CD4-positive, alpha-beta T cell treated with Interleukin-1 beta for 1 hour (primary cell): ENCODE results near the gene CFAP58.
A peak's percentile ranks its signal among the peaks of the same experiment; 100 is the strongest.

Experiments
- DNase-seq, 2 donors: peaks; one replicate each; pipeline ENCODE4 v3.0.0-alpha.2; 2020 to 2022

Gene CFAP58

DNA sequence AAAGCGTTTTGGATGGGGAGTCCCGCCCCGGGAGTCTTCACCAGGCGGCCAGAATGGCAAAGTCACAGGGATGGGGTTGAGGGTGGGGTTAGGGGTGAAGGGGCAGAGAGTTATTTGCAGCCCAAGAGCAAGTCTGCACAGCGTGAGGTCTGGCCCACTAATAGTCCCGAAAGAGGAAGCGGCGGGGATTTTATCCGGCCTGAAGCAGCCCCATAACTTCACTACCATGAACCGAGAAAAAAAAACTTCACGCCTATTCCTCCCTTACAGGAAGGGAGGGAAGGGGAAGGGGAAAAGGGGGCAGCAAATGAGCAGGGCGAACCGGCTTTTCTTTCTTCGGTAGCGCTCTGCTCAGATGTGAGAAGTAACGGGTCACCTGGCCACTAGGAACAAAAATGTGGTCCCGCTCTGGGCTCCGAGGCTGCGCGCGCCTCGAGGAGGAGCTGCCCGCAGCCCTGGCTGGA is 16.1 kb upstream of the CFAP58 start:
- DNase-seq = peak in 1 of 2 donors; percentile 66

DNA sequence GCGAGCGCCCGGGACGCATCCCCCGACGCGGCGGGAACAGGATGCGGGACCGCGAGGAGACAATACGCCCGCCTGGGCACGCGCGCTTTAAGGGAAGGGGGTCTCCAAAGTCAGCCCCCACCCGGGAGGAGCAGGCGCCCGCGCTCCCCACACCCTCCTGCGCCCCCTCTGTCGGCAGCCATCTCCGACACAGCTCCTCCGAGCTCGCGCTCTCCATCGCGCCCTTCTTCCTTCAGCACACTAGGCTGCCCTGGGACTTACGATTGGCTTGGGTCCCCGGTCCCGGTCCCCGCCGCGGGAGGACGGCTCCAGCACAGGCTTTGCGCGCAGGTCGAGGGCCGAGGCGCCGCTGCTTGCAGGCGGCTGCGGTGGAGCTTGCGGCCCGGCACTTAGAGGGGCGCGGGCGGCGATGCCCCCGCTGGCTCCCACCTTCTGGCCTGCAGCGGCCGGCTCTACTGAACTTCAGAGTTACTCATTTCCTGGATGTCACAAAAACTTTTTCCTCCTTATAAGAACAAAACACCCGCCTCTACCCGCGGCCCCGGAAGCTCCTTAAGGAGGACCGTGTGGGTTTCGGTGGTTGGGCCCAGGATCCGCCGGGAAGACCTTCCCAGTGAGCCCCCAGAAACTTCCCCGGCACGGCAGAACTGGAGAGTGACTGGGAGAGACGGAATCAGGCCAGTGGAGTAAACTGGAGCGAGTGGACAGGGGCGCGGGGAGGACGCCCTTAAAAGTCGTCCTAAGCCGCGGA is 15.5 kb upstream of the CFAP58 start, which contains the start of gene ITPRIP:
TSS of gene ITPRIP (minus strand) at position 481 of the 751 bp plus-strand sequence. CDS start 22,414 bp downstream, outside the sequence.
- DNase-seq = peak; percentile 73 to 76

DNA sequence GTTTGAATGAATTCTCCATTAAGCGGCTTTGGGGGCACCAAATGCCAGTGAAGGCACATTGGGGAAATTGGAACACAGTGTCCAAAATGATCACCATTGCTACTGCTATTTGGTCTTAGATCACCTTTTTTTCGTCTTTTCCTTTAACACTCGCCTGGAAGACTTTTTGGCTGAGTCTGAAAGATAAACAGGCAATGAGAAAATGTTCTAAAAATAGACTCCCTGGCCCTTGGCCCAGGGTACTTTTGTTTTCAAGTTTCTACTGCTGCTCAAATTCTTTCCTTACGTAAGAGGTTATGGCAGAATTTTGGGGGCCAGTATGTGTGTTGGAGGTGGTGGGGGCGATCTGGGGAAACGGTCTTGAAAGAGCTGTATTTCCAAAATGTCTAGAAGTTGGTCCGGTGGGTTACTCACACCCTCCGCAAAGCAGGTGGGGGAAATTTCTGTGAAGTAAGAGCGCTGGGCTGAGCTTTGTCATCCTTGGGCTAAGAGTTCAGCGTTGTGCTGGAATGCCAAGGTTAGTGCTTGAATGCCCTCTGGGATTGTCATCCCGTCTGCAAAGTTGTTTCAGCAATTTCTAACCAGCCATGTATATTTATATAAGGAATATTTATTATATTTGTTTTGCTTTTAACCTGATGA is 14.0 kb upstream of the CFAP58 start:
- DNase-seq = no peak

DNA sequence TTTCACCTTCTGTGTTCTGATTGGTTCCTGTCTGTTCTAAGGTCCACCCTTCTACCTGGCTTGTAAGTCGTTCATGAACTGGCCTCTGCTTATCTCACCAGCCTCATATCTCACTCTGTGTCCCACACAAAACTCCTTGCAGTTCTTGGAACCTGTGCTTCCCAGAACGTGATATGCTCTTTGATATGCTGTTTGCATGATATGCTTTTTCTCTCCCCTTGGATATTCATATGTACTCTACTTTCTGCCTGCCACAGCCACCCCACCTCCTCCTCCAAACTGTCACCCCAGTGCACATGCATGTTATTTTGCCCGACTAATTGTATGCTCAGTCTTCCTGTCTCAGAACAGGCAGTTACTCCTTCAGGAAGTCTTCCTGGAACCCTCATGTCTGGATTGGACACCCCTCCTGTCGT is 13.5 kb upstream of the CFAP58 start:
- DNase-seq = no peak

DNA sequence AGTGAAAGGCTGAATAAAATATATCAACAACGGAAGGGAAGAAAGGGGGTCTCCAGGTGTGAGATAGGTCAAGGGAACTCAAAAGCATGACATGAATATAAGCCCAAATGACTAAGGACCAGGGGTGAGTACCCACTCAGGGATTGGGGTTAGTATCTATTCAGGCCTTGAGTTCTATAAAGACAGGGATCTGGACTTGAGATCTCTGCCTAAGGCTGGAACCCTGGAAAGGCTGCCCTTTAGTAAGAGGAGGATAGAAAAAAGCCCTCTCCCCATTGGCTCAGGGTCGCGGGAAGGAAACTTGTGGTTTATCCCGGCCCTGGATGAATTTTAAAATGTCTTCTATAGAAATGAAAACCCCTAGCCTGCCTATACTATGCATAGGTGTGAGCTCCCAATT is 13.0 kb upstream of the CFAP58 start:
- no peak for DNase-seq

DNA sequence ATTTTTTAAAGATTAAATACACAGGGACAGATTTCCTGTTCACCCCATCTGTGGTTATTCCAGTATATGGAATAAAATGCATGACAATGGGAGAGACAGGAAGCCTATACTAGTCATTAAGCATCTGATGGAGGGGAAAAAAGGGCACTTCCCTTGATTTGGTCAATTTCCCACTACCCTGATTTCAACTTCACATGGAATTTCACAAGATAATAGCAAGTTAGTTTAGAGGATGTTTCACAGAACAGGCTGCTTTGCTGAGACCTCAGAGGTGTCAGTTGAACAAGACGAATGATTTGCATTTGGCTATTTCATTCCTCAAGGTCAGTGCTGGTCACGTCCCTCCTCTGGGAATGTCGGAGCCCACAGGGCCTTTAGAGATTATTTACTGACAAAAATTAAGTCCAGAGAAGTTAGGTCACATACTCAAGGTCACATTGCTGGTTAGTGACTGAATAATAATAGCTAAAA is 10.7 kb upstream of the CFAP58 start:
- no peak for DNase-seq

DNA sequence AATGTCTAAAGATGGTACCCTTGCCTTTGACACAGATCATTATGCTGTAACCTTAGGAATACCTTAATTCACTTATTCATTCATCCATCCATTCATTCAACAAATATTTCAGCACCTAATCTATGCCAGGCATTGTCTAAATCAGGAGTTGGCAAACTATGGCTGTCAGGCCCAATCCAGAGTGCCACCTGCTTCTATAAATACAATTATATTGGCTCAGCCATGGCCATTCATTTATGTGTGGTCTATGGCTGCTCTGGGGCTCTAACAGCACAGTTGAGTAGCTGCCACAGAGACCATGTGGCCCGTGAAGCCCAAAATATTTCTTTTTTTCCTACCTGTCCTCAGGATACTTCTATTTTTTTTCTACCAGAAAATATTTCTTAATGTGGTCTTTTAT is 9.4 kb upstream of the CFAP58 start:
- DNase-seq = no peak

DNA sequence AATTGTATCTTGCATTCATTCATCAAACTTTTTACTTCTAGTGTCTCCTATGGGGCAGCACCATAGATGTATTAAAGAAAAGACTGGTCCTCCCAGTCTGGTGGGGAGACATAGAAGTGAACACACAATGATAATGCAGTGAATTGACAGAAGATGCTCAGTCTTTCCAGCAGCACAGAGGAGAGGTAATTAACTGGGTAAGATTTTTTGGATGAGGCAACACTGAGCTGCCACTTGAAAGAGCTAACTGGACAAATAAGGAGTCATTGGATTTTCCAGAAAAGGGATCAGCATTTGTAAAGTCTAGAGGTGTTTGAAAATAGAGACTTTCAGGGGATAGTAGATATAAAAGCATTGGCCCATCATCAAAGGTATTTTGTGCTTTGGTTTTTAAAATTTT is 8.1 kb upstream of the CFAP58 start:
- DNase-seq = no peak

DNA sequence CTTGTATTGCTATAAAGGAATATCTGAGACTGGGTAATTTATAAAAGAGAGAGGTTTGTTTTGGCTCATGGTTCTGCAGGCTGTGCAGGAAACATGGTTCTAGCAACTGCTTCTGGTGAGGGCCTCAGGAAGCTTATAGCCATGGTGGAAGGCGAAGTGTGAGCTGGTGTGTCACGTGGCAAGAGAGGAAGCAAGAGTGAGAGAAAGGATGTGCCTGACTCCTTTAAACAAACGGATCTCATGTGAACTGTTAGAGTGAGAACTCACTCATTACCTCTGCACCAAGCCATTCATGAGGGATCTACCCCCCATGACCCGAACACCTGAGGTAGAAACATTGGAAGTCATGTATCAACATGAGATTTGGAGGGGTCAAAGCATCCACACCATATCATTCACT is 7.7 kb upstream of the CFAP58 start:
- no peak for DNase-seq

DNA sequence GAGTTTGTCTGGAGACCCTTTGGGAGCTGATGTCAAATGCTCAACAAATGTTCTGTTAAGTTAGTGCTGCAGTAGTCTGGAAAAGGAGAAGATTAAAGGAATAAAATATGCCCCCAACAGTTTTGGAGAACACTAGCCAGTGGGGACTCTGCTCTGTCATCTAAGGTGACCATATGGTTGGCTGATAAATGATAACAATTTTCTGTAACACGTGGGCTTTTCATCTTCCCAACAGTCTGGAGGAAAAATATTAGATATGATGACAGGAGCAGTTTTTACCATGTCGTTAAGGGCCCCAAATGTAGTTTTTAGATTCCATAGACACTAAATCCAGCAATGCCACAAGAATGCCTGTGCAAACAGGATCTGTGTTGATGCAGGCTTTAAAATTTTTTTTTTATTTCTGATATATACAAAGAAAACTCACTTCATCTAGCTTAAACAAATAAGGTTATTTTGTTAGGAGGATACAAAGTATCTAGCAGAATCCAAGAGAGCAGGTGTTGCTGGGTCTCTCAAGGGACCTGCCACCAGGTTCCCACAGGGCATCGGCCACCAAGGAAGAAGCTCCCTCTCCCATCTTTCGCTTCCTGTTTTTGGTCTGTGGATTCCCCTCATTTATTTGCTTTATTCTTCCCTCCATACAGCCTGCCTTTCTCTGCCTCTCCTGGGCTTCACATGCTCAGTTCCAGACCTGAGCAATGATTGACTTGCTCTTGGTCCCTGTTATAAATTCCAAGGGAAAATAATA is 6.2 kb upstream of the CFAP58 start:
- DNase-seq = no peak

DNA sequence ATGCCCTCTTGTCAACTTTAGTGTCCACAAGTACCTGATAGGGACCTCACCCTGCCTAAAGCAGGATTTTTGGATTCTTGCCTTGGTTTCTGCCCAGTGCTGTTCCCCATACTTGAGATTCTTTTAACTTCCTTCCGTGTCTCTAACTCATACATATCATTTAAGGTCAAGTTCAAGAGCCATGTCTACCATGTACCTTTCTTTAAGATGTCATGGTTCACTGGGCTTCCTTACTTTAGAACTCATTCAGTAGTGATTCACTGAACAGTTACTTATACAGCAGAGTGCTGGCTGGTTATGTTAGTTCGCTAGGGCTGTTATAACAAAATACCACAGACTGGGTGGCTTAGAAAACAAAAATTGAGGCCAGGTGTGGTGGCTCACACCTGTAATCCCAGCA is 5.0 kb upstream of the CFAP58 start:
- no peak for DNase-seq

DNA sequence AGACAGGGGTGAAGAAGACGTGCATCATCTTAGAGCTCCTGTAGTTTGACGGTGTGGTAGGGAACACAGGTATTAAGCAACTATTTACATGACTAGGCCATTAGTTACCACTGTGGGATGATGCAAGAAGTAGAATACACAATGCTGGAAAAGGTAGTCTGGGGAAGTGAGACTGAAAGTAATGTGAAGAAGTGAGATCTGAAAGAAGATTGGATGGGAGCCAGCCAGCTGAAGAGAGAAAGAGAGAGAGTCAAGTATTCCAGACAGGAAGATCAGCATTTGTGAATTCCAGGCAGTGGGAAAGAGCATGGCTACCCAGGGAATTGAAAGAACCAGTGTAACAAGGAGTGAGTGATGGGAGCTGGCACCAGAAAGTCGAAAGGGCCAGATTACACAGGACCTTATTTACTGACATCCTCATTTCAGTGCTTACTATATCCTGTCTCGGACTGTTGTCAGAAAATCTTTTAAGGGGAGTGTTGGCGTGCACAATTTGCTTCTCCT is 4.0 kb upstream of the CFAP58 start:
- peak in 1 of 2 donors; percentile 28 for DNase-seq

DNA sequence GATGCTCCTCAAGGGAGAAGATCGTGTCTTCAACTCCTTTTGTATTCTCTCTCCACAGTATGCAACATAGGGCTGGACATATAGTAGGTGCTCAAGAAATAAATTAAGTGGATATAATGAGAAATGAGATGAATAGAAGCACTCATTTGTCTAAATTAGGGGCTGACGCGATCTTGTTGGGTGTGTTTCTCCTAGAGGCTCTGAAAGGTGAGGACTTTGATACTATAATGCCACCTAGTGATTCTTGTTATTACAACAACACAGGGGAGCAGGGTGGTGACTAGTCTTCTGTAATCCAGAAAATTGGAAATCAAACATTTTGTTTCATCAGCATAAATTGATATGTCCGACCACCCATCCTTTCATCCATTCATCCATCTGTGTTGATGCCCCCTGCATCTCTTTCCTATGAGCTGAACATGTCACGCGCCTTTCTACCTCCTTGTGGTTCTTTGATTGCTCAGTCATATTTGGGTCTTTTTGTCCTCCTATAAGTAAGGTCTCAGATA is 3.5 kb upstream of the CFAP58 start:
- DNase-seq = peak; percentile 45 to 77

DNA sequence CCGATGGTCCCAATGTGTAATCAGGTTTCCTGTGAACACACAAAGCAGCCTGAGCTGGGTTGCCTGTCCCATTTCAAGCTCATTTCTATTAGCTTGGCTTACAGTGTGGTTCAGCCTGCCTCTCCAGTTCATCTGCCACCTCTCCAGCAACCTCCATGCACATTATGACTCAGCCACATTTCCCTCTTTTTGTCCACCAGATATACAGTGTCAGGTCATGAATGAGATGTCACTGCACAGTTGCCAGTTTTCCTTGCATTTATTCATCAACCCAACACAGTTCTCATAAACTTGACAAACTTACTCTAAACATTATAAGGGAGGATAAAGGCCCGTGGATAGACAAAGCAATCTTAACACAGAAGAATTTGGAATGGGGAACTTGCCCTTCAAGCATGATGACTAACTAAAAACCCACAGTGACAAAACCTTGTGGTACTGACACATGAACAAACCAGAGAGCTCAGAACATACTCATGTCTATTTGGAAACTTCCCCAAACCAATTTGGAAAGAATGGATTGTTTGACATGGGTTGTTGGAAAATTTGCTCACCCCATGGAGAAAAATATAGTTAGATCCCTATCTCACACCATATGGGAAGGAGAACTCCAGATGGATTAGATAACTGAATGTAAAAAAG is 2.5 kb upstream of the CFAP58 start:
- DNase-seq = peak in 1 of 2 donors; percentile 19

DNA sequence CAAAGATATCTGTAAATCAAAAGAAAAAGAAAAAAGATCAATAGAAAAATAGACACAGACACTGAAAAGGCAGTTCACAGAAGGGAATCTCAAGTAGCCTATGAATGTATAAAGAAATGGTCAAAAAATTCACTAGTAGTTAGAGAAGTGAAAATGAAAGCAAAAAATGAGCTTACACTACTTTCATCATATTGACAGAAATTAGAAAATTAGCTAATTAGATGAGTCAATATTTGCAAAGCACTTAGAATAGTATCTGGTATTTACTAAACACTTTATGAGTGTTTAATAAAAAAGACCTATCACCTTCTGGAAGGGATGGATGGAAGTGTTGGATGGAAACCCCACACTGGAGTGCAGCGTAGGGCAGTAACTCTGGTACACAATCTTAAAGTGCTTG is 1.7 kb upstream of the CFAP58 start:
- DNase-seq = no peak

DNA sequence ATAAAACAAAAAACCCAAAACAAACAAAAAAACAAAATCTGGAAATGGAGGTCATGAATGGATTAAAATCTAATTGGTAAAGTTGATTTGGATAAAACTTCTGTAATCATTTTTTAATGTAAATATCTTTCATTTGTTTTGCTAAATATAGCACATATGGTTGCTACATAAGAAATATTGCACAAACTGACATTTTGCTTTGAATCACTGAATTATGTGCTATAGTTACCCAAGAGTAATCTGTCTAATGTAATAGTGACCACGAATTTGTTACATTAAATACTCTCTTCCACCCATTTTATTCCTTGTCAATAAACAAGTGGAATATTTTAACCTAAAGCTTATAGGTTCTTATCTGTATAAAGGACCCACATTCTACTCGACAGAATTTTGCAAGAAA is 6.2 kb downstream of the CFAP58 start:
- no peak for DNase-seq

DNA sequence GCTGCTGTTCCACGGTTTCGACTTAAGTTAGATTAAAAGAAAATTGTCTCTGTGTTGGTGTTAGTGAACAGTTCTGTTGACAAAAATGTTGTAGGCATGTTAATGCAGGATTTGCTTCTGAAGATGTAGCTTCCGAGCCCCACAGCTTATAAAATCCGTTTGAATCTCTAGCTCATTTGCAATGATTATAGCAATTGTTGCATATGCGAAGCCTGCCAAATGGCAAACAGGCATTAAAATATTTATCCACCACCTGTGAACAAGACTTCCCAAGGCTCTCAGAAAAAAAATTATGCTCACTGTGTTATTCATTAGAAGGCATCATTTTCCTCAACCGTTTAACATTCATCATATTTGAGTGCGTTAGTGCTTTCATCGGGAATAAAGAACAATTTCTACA is 14.3 kb downstream of the CFAP58 start:
- DNase-seq = no peak

DNA sequence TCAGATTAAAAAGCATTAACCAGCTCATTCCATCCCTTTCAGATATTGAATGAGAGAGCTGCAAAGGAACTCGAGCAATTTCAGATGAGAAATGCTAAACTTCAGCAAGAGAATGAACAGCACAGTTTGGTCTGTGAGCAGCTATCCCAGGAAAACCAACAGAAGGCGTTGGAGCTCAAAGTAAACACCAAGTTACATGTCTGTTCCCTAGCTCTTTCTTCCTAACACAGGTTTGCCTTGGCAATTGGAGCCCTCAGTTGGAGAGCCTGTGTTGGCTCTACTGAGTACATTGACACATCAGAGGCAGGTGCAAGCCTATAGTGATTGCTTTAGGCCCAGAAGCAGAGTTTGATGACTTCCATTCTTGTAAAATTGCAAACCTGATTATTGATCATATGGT is 14.7 kb downstream of the CFAP58 start:
- DNase-seq = no peak

DNA sequence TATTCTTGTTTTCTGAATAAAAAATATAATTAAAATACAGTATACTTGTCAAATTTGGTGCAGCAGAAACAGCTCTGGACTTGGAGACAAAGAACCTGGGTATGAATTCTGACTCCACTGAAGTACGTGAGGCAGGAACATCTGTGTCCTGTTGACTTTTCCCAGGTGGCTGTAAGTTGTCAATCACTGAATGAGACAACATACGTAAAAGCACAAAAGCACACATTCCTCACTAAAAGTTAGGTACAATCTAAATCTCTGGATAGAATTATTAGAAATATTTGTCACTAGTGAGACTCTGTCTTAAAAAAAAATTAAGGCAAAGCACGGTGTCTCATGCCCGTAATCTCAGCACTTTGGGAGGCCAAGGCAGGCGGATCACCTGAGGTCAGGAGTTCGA is 18.1 kb downstream of the CFAP58 start:
- no peak for DNase-seq

DNA sequence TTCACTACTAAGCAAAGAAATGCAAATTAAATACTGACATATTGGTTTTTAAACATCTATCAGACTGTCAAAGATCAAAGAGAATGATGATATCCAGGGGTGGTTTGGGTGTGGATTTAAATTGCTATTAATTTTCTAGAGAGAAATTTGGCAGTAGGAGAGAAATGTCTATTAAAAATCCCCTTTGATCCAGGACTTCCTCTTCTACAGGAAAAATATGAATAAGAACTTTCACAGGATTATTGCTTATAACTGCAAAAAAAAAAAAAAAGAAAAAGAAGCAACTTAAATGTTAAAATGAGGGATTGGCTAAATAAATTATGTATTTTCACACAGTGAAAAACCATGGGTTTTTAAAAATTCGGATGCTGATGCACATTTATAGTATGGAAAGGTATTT is 21.0 kb downstream of the CFAP58 start:
- no peak for DNase-seq

DNA sequence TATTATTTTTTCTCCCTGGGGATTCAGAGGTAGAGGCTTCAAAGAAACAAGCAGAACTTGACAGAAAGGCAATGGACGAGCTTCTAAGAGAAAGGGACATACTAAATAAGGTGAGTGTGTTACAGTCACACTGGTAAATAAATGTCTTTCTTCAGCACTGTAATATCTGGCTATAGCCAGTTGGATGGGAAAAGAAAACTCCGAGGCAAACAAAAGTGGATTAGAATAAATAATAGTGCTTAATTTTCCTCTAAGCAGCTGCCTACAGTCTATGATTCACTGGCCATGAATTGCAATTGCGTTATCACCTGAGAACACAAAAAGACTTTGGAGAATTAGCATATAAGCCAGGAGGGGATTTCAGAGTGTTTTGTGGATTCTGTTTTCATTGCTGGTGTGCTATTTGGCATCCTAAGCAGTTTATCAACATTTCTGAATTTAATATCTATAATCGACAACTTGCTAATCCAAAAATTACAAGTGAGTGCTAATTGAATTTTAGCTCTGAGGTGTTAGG is 23.2 kb downstream of the CFAP58 start:
- no peak for DNase-seq

DNA sequence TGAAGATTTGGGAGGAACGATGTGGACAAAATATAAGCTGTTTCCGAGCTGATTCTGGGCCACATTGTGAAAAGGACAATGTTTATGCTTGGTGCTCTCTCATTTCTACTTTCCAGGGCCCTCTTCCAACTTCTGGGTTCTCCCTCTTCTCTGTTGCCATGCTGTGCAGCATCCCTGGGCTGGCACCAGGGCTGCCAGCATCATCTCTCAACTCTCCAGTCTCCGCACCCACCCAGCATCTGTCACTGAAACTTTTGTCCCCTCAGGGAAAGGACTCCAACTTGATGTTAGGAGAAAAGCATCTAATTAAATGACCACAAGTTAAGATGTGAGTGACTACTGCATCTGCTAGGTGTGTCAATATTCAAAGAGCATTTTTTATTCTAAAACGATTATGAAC is 26.7 kb downstream of the CFAP58 start:
- DNase-seq = no peak
